Ectodermal cell (in vitro differentiated cells): ENCODE measurements around the gene LMNTD1.

Source experiments
- H3K27ac ChIP-seq: 2 replicates; pipeline ENCODE4 v1.7.0; 2013; ENCODE audit warnings: mild to moderate bottlenecking, low read depth, low read length; ENCODE audit not compliant: insufficient read depth, poor library complexity, severe bottlenecking
- H3K27me3 ChIP-seq: 2 replicates; pipeline ENCODE4 v1.7.0; 2013; ENCODE audit warnings: mild to moderate bottlenecking, low read length; ENCODE audit not compliant: insufficient read depth, control insufficient read depth, poor library complexity, severe bottlenecking
- H3K36me3 ChIP-seq: one replicate; pipeline ENCODE4 v1.7.0; 2013; ENCODE audit warnings: low read length; ENCODE audit not compliant: control insufficient read depth, insufficient read depth
- H3K4me1 ChIP-seq: one replicate; pipeline ENCODE4 v1.7.0; 2013; ENCODE audit warnings: low read length; ENCODE audit not compliant: control insufficient read depth, insufficient read depth
- H3K4me3 ChIP-seq: 2 replicates; pipeline ENCODE4 v1.7.0; 2013; ENCODE audit warnings: low read depth, low read length, control low read depth; ENCODE audit not compliant: insufficient read depth
- H3K9me3 ChIP-seq: 2 replicates; pipeline ENCODE4 v1.7.0; 2013; ENCODE audit warnings: mild to moderate bottlenecking, low read length, moderate library complexity; ENCODE audit not compliant: control insufficient read depth
- WGBS, 2 experiments: methylation state at CpG; one replicate each; pipeline ENCODE4 v1.1.7; 2013; ENCODE audit warnings: missing lambda C conversion rate in 2 of 2; 5-methylcytosine and 5-hydroxymethylcytosine counted together

Gene LMNTD1

GRCh38 chr12:25463521-25463920, 89.6 kb downstream of the LMNTD1 start:
- WGBS, 2 experiments, result 91 to 98% methylated on average over 8 of the region's 8 CpGs
- H3K27ac ChIP-seq, result no peak overlapping the region
- no peaks in the 10 kb centered on the region for H3K9me3 ChIP-seq
- no peaks in the 10 kb centered on the region for H3K36me3 ChIP-seq
- H3K4me3 ChIP-seq, result no peak overlapping the region
- H3K4me1 ChIP-seq, result no peaks in the 10 kb centered on the region
- H3K27me3 ChIP-seq, result no peaks in the 10 kb centered on the region

GRCh38 chr12:25463005-25463404, 90.1 kb downstream of the LMNTD1 start:
- no peak overlapping the region for H3K4me3 ChIP-seq
- H3K27ac ChIP-seq, result no peak overlapping the region
- no peaks in the 10 kb centered on the region for H3K9me3 ChIP-seq
- H3K27me3 ChIP-seq, result no peaks in the 10 kb centered on the region
- H3K4me1 ChIP-seq, result no peaks in the 10 kb centered on the region
- 94 to 95% methylated on average over 4 of the region's 4 CpGs for WGBS, 2 experiments
- no peaks in the 10 kb centered on the region for H3K36me3 ChIP-seq

GRCh38 chr12:25459541-25459951, 93.5 kb downstream of the LMNTD1 start:
- Histone ChIP-seq H3K9me3 (no peaks in the 10 kb centered on the region), H3K4me3 (no peak overlapping the region), H3K36me3 (no peaks in the 10 kb centered on the region), H3K27me3 (no peaks in the 10 kb centered on the region), H3K27ac (no peak overlapping the region), H3K4me1 (no peaks in the 10 kb centered on the region)
- WGBS, 2 experiments, result 94 to 96% methylated on average over 13 of the region's 13 CpGs

- Histone ChIP-seq H3K36me3 (no peaks in the 10 kb centered on the region), H3K9me3 (no peaks in the 10 kb centered on the region), H3K4me3 (no peak overlapping the region), H3K27me3 (no peaks in the 10 kb centered on the region), H3K4me1 (no peaks in the 10 kb centered on the region), H3K27ac (no peak overlapping the region)
- 88% methylated on average over 6 of the region's 6 CpGs for WGBS, 2 experiments
Observed at GRCh38 chr12:25458047-25458552, 95.0 kb downstream of the LMNTD1 start.

- Histone ChIP-seq H3K9me3 (no peaks in the 10 kb centered on the region), H3K27ac (no peak overlapping the region), H3K36me3 (no peaks in the 10 kb centered on the region), H3K27me3 (no peaks in the 10 kb centered on the region), H3K4me3 (no peak overlapping the region), H3K4me1 (no peaks in the 10 kb centered on the region)
- WGBS, 2 experiments, result 95 to 96% methylated on average over 4 of the region's 4 CpGs
Observed at GRCh38 chr12:25456474-25456873, 96.6 kb downstream of the LMNTD1 start.

GRCh38 chr12:25455696-25456095, 97.4 kb downstream of the LMNTD1 start:
- 76 to 93% methylated on average over 2 of the region's 2 CpGs for WGBS, 2 experiments
- no peaks in the 10 kb centered on the region for H3K36me3 ChIP-seq
- H3K4me3 ChIP-seq, result no peak overlapping the region

GRCh38 chr12:25449007-25449406, 104.1 kb downstream of the LMNTD1 start:
- H3K27me3 ChIP-seq, result no peaks in the 10 kb centered on the region
- no peaks in the 10 kb centered on the region for H3K36me3 ChIP-seq
- peaks cover 3% of the 10 kb centered on the region for H3K9me3 ChIP-seq
- no peak overlapping the region for H3K27ac ChIP-seq
- H3K4me1 ChIP-seq, result no peaks in the 10 kb centered on the region
- no peak overlapping the region for H3K4me3 ChIP-seq

More at GRCh38 chr12:25455696-25456095, 97.4 kb downstream of the LMNTD1 start:
- Histone ChIP-seq H3K4me1 (no peaks in the 10 kb centered on the region), H3K9me3 (no peaks in the 10 kb centered on the region), H3K27me3 (no peaks in the 10 kb centered on the region), H3K27ac (no peak overlapping the region)

GRCh38 chr12:25447046-25447445, 106.0 kb downstream of the LMNTD1 start:
- WGBS, 2 experiments, result 95% methylated on average over 3 of the region's 3 CpGs
- Histone ChIP-seq H3K27me3 (no peaks in the 10 kb centered on the region), H3K36me3 (no peaks in the 10 kb centered on the region), H3K4me3 (no peak overlapping the region), H3K27ac (no peak overlapping the region), H3K4me1 (no peaks in the 10 kb centered on the region), H3K9me3 (peaks cover 3% of the 10 kb centered on the region)

GRCh38 chr12:25438638-25439037, 114.4 kb downstream of the LMNTD1 start:
- H3K4me3 ChIP-seq, result no peak overlapping the region
- WGBS, 2 experiments, result 92 to 100% methylated on average over 1 of the region's 1 CpG
- no peak overlapping the region for H3K27ac ChIP-seq
- no peaks in the 10 kb centered on the region for H3K4me1 ChIP-seq
- H3K36me3 ChIP-seq, result no peaks in the 10 kb centered on the region
- no peaks in the 10 kb centered on the region for H3K27me3 ChIP-seq
- H3K9me3 ChIP-seq, result no peaks in the 10 kb centered on the region

- no peak overlapping the region for H3K4me3 ChIP-seq
- H3K9me3 ChIP-seq, result no peaks in the 10 kb centered on the region
- no peaks in the 10 kb centered on the region for H3K36me3 ChIP-seq
- no peaks in the 10 kb centered on the region for H3K4me1 ChIP-seq
- WGBS, 2 experiments, result 58 to 62% methylated on average over 9 of the region's 9 CpGs
- no peak overlapping the region for H3K27ac ChIP-seq
- no peaks in the 10 kb centered on the region for H3K27me3 ChIP-seq
Observed at GRCh38 chr12:25436206-25437030, 116.7 kb downstream of the LMNTD1 start.
